ENCODE results near the gene TMEM91. TPM values are rescaled to one million over a fixed set of nuclear protein-coding genes. Genes with fewer than 3 reads are reported as not detected.

TMEM91 gene
- total and polyA plus RNA-seq, 2 of the 13 experiments (the other 11 are each of a cell fraction or from before 2014, with no cell fraction given), result 6.3 to 10.3 TPM

DNA sequence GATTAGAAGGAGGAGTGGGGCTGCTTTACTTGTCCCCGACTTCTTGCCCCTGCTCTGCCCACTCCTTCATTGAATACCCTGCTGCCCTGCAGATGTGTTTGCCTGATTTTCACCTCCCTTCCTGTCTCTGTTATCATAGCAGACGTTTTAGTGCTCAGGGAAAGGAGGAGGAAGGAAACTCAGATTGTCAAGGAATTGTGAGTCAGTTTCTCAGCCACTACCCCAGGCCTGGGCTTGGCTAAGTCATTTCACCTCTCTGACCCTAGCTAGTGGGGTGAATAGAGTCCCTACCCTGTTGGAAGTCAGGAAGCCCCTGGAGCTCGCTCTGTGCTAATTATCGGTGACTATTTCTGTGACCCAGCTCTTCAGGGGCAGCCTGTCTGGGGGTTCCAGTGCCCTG lies 25.1 kb downstream of the TMEM91 start:
- peaks cover 9% of the 10 kb centered on the region for H3K4me1 ChIP-seq (ENCODE audit: insufficient read depth, low read length)
- no peak for ATAC-seq
- H3K9me3 ChIP-seq (ENCODE audit: low read length), result no peaks in the 10 kb centered on the region
- no peak overlapping the region for H3K4me2 ChIP-seq (ENCODE audit: low read depth, low read length)
- in situ Hi-C loops (cut with HindIII; ENCODE audit: extremely low pct_ligation_motif_present, low pct_unique_long_range_greater_than_20kb), result no loop called here
- H2AFZ ChIP-seq (ENCODE audit: low read length), result no peak overlapping the region
- no peaks in the 10 kb centered on the region; a peak in 1 of 5 replicates for H3K27me3 ChIP-seq (ENCODE audit: control insufficient read depth in 1 of 2, insufficient read depth in 2 of 2, low read length in 2 of 2)
- no peak overlapping the region for H3K4me3 ChIP-seq (replicated peaks in 1 of 3; ENCODE audit: insufficient read depth in 1 of 3, low read depth in 2 of 3, low read length in 3 of 3)
- no peak overlapping the region for H3K9ac ChIP-seq (ENCODE audit: insufficient read depth, low read depth, low read length)
- ChIA-PET CTCF (ENCODE audit: low intra/inter-chr PET ratio, low total read pairs) (no interaction called here), POLR2A (no interaction called here)
- no TSS peak for BruUV-seq (replicated peaks)
- peaks cover 21% of the 10 kb centered on the region for H3K79me2 ChIP-seq (ENCODE audit: insufficient read depth, low read length)
- H3K36me3 ChIP-seq (replicated peaks in 1 of 2; ENCODE audit: control insufficient read depth in 1 of 2, insufficient read depth in 2 of 2, low read length in 2 of 2), result no peaks in the 10 kb centered on the region
- no peak for TF ChIP-seq ZNF276 (CRISPR knock-in tag; IDR thresholded peaks at IDR 0.05; ENCODE audit: low read depth)
- TF ChIP-seq TEAD3 (CRISPR knock-in tag; optimal IDR thresholded peaks at IDR 0.05; ENCODE audit: borderline replicate concordance), result no peak
- TF ChIP-seq ZNF138 (CRISPR knock-in tag; IDR thresholded peaks at IDR 0.05; ENCODE audit: low read depth), result no peak
- TF ChIP-seq ERF (CRISPR knock-in tag; IDR thresholded peaks at IDR 0.05), result no peak
- TF ChIP-seq MYC (CRISPR knock-in tag; IDR thresholded peaks at IDR 0.05; ENCODE audit: borderline replicate concordance), result no peak
- TF ChIP-seq IKZF5 (CRISPR knock-in tag; IDR thresholded peaks at IDR 0.05), result no peak
- TF ChIP-seq TMF1 (CRISPR knock-in tag; IDR thresholded peaks at IDR 0.05; ENCODE audit: low read depth), result no peak
- TF ChIP-seq ZNF75D (CRISPR knock-in tag; IDR thresholded peaks at IDR 0.05; ENCODE audit: borderline replicate concordance), result no peak
- TF ChIP-seq ZNF660 (CRISPR knock-in tag; IDR thresholded peaks at IDR 0.05; ENCODE audit: borderline replicate concordance, low read depth), result no peak
- no peak for TF ChIP-seq MAFG (CRISPR knock-in tag; IDR thresholded peaks at IDR 0.05)
- TF ChIP-seq ZNF562 (CRISPR knock-in tag; IDR thresholded peaks at IDR 0.05; ENCODE audit: borderline replicate concordance), result no peak
- TF ChIP-seq PLRG1 (conservative IDR thresholded peaks at IDR 0.05), result no peak
- no peak for TF ChIP-seq ZNF737 (CRISPR knock-in tag; IDR thresholded peaks at IDR 0.05; ENCODE audit: borderline replicate concordance)
- no peak for TF ChIP-seq PATZ1 (CRISPR knock-in tag; IDR thresholded peaks at IDR 0.05)
- no peak for TF ChIP-seq CC2D1A (CRISPR knock-in tag; IDR thresholded peaks at IDR 0.05)
- H4K20me1 ChIP-seq (ENCODE audit: insufficient read depth, low read length), result no peaks in the 10 kb centered on the region
- no peak for FAIRE-seq
- DNase-seq (ENCODE audit: low spot score), result no peak
- 92% methylated on average over 4 of the region's 4 CpGs for WGBS (ENCODE audit: low lambda C conversion rate)
- intact Hi-C loops (cut with micrococcal nuclease; ENCODE audit: unreplicated experiment), result no loop called here
- H3K27ac ChIP-seq (ENCODE audit: extremely low read length, insufficient read depth, low read length), result no peak overlapping the region

Measured in HepG2 (cell line).